ENCODE measurements around the gene CYREN.

Gene CYREN

DNA sequence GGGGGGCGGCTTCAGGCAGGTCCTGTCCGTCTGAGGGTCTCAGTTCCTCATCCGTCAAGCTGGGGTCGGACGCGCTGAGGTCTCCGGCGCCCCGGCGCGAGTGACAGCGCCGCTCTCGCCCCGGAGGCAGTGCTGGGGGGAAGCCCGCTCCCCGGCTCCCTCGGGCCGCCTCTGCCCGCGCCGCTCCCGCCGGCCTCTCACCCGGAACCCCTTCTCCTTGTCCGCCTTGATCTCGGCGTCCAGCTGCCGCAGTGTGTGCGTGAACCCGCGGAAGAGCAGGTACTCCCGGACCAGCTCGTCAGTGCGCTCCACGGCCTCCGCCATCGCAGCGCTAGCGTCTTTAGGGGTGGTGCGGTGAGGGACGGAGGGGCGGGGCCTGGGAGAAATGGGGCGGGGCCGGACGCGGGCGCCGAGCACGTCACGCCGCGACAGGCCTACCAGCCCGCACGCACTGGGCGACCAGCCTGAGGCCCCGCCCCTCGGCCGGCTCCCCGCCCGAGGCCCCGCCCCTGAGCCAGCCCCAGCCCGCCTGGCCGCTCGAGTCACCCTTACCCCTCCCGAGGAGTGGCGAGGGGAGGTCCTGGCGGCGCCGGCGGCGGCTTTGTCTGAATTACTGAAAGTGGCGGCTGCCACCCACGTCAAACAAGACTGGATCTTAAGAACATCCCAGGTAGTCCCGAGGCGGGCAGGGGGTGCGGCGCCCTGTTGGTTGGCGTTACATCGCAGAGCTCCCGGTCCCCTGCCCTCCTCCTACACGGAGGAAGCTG is 40.9 kb upstream of the CYREN start, which contains the start of gene WDR91:
TSS of gene WDR91 (minus strand) at position 348 of the 767 bp plus-strand sequence. CDS start at position 324, 24 bp downstream.
- DNase-seq (ENCODE audit: low read depth): peak; percentile 96
- H3K4me3 ChIP-seq (ENCODE audit: low read depth, low read length): peak within 1 kb of the TSS; percentile 81
- TF ChIP-seq CTCF (IDR thresholded peaks at IDR 0.05; ENCODE audit: insufficient read depth, low read depth, low read length, missing control alignments): no peak

- TF ChIP-seq CTCF (IDR thresholded peaks at IDR 0.05; ENCODE audit: insufficient read depth, low read depth, low read length, missing control alignments): no peak
- peak; percentile 35 for DNase-seq (ENCODE audit: low read depth)
- H3K4me3 ChIP-seq (ENCODE audit: low read depth, low read length): peak overlapping the region; percentile 81
Measured at GRCh38 chr7:135210888-135211178, 40.3 kb upstream of the CYREN start.

- no peak for DNase-seq (ENCODE audit: low read depth)
- no peak overlapping the region for H3K4me3 ChIP-seq (ENCODE audit: low read depth, low read length)
- no peak for TF ChIP-seq CTCF (IDR thresholded peaks at IDR 0.05; ENCODE audit: insufficient read depth, low read depth, low read length, missing control alignments)
Measured at GRCh38 chr7:135209225-135209834, 38.8 kb upstream of the CYREN start.

DNA sequence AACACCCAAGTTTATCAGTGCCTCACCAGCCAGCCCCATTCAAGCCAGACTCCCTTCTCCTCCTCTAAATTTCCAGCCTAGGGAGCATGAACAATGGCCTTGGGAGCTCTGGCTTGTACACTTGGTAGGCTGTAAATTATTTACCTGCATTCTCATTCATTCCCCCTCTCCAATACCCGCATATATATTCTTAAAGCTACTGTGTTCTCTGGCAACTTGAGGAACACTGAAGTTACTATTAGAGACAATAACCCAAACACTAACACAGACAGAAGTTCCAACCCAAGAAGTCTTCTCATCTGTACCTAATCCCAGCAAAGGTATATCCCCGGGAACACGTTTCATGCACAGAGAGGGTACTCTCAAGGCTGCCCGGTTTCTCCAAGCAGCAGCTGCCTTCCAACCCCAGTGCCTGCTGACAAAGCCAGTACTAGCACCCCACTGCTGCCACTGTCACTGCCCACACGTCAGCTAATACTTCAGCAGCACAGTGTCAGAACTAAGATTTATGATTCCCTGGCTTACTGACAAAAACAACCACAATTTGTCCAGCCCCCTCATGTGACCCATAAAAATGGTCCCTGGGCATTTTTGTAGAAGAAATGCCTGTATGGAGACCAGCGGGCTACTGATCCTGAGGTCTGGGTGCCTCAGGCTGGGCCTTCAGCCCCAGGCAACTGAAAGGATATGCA is 37.7 kb upstream of the CYREN start:
- DNase-seq (ENCODE audit: low read depth): no peak
- peak overlapping the region; percentile 15; the same call in 1 of the 2 replicates for H3K4me3 ChIP-seq (ENCODE audit: low read depth, low read length)
- TF ChIP-seq CTCF (IDR thresholded peaks at IDR 0.05; ENCODE audit: insufficient read depth, low read depth, low read length, missing control alignments): no peak

- TF ChIP-seq CTCF (IDR thresholded peaks at IDR 0.05; ENCODE audit: insufficient read depth, low read depth, low read length, missing control alignments): no peak
- peak; percentile 35 for DNase-seq (ENCODE audit: low read depth)
- H3K4me3 ChIP-seq (ENCODE audit: low read depth, low read length): peak overlapping the region; percentile 15
Measured at GRCh38 chr7:135207406-135208101, 37.0 kb upstream of the CYREN start.

DNA sequence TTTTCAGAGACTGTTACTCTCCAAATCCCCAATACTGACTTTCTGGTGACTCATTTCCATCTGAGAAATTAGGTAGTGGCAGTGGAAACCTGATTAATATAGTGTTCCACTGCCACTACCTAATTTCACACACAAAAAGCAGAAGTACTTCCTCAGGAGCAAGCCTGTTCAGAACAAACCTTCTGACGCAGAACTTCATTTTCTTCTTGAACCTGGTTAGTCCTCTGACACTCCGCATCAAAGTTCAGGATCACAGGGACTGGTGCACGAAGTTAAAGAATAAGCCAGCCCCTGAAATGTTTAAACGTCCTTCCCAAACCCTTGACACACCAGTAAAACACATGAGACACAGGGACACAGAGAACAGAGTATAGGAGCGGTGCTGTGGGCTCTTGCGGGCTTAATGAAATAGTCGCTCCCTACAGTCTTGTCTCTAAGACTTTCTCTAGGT is 36.5 kb upstream of the CYREN start:
- H3K4me3 ChIP-seq (ENCODE audit: low read depth, low read length): peak overlapping the region; percentile 15
- peak; percentile 65 for DNase-seq (ENCODE audit: low read depth)
- TF ChIP-seq CTCF (IDR thresholded peaks at IDR 0.05; ENCODE audit: insufficient read depth, low read depth, low read length, missing control alignments): no peak
